Iris pigment epithelial cell (primary cell): ENCODE results near the gene GNPTAB.

ENCODE experiments used
- DNase-seq: peaks from one replicate; pipeline ENCODE4 v3.0.0-alpha.2; 2011; ENCODE audit warnings: low read depth

The GNPTAB gene

DNA sequence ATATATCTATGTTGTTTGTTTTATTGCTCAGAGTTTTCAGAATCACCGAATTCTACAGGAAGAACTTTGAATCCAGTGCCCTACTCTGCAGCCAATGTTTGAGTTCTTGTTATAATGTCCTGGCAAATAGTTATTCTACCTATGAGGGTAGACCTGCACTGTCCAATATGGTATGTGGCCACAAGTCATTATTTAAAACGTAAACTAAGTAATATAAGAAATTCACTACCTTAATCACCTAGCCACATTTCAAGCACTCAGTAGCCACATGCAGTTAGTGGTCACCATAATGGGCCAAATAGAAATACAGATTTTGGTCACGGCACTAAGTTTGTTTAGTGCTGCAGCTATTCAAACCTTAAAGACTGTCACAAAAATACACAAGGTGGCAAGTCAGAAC, 26.4 kb downstream of the GNPTAB start:
- no peak for DNase-seq

DNA sequence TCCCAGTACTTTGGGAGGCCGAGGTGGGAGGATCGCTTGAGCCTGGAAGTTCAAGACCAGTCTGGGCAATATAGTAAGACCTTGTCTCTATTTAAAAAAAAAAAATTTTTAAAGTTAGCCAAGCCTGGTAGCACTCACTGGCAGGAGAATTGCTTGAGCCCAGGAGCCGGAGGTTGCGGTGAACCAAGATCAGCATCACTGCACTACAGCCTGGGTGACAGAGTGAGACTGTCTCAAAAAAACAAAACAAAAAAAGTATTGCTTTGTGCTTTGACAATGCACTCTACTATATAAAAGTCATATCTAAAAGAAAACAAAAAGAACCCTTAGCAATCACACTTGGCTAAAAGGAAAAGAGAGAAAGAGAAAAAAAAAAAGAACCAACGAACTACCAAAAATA, 26.8 kb downstream of the GNPTAB start:
- DNase-seq = no peak

DNA sequence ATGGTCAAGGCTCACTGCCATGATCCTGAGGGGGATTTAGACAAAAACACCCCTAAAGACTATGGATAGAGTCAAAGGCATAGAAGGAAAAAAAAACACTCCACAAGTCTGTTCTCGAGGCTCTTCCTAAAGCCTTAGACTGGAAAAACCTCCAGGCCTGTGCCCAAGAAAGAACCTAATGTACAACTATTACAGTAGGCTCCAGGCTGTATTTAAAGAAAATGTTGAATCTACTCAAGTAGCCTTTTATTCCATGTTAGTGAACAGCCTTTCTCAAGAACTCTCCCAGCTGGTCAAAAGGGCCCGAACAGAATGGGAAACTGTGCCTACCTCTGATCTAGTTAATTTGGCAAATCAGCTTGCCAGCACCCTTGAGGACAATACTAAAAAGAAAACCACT, 28.3 kb downstream of the GNPTAB start:
- DNase-seq = no peak

DNA sequence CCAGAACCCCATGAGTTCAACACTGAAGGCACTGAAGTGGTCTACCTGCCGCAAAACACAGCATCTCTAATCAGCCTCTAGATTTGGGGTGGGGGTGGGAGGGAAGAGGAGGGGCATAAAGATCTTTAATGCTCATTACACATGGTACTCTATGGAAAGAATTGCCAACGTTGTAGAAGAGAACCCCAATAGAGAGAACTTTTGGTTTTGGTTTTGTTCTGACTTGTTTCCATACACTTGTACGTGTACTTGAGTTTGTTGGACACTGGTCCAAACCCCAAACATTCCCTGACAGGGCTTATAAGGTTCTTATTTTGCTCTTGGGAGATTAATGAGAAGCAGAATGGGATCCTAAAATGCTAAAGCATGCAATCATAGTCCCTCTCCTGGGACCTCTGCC, 31.0 kb downstream of the GNPTAB start:
- DNase-seq = no peak

DNA sequence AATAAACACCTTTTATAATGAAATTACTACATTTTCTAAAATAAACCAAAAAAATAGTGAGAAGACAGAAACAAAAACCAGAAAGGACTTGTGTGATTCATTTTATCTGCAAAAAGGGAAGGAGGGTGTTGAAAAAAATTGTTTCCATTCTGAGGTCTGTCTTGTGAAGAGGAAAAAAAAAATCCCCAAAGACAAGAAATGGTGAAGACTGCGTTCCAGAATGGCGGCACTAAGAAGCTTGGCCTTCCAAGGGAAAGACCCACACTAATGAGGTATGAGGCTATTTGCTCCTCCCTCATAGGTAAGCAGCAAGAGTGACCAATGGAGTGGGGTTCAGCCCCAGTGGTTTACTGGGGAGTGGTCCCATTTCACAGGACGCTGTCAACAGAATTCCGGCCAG, 35.0 kb downstream of the GNPTAB start:
- DNase-seq = no peak

DNA sequence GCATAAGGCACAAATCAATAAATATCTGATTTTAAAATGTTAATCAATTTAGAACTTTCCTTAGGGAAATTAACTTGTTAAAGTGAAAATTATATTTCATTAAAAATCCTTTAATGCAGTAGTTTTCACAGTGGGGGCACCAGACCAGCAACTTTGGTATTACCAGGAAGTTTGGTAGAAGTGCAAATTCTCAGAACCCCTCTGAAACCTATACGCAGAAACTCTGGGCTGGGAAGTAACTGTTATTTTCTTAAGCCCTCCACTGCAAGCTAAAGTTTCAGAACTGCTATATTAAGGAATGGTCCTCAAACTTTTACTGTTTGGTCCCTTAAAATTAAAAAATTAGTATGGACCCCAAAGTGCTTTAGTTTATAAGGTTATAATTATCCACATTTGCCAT, 35.7 kb downstream of the GNPTAB start:
- DNase-seq = no peak

DNA sequence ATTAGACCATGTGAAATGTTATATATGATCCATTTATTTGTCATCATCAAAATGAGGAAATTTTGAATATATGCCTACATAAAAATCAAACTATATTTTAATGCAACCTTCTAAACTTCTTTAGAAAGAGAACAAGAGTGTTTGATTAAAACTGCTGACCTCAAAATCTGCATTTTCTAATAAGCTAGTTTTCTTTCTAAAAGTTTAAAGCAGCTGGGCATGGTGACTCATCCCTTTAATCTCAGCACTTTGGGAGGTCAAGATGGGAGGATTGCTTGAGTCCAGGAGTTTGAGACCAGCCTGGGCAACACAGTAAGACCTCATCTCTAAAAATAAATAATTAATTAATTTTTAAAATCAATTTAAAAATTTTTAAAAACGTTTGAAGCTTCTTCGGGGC, 36.2 kb downstream of the GNPTAB start:
- DNase-seq = peak; percentile 15

DNA sequence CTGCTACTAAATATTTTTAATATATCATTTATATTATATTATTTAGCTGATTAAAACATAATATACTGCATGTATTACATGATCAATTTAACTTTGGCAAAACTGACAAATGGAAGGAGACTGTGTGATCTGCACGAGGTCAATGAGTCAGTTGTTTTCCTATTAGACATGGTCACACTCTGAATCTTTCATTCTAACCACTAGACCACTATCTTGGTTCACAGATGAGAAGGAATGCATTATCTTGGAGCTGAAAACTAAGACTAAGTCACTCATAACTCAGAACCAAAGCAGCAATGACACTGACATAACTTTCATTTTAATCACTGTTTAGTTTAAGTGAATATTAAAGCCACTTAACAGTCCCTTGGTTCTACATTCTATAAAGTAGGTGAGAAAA, 37.4 kb downstream of the GNPTAB start:
- DNase-seq = peak; percentile 92

DNA sequence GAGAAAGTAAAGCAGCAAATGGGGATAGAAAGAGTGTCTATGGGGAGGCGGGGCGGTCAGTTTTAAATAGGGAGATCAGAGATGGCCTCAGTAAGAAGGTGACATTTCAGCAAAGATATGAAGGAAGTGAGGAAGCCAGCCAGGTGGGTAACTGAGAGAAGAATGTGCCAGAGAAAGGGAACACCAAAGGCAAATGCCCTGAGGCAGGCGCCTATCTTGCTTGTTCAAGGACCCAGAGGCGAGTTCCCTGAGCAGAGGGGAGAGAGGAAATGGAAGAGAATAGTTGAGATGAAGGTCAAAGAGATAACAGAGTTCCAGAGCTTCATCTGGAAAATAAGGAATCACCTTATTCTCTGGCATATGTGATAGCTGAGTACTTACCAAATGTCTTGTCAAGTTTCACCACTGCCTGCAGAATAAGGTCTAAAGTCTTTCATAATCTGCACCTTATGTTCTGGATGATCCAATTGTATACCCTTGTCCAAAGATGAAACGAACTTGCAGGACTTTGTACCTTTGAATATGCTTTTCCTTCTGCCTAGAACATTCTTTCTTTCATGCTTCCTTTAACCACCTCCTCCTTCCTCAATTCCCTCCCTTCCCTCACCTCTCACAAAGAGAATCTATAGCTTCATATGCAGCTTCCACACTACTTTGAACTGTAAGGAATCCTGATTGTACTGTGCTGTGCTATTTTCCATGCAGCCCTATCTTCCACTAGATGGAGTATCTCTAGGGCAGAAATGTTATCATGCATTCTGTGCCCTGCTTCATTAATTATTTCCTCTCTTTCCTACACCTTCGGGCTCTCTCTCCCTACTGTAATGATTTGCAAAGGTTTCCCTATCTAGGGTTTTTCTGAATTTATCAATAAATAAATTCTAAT, 38.5 kb downstream of the GNPTAB start:
- DNase-seq = peak; percentile 18

DNA sequence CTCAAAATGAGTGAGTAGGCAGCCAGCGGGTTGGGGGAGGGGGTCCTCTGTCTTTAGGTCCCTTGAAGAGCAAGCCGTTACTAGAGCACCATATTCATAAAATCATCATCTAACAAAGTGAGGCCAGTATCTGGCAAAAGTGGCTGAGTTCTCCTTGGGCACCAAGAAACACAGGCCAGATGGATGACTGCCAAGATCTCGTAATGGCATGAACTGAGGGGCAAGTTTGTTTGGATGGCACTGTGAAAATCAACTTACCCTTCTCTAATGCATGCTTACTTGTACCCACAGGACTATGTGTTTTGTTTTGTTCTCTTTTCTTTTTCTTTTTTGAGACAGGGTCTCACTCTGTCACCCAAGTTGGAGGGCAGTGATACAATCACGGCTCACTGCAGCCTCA, 41.6 kb downstream of the GNPTAB start:
- DNase-seq = no peak

DNA sequence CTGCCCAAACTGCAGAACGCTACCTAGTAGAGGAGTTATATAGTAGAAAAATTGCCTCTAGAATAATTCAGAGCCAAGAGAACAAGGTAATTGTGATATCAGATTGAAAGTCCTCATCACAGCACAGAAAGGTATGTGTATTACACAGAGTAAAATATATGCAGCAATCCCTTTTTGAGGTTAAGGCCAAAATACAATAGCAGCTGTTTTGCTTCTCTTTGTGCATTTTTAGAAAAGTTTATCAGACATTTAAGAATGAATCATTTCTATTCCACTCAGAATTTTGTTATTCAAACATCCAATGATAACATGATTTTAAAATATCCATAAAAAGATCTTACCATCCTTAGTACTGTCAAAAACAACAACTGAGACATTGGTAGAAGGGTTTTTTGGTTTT, 45.1 kb downstream of the GNPTAB start:
- DNase-seq = no peak

DNA sequence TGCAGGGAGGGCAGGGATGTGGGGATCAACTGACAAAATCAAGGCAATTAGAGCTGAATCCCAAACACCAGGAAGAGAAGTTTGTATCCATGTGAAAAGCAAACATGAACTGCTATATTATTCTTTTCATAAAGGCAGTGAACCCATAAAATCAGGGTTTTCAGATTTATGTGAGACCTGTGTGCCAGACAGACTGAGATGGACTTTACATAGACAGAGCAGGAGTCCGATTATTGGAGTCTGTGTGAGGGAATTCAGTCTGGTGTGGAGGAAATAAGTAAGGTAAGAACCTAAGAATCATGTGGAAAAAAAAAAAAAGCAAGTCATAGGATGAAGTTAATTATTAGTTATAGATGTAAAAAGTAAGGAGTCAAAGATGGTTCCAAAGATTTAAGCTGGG, 46.4 kb downstream of the GNPTAB start:
- DNase-seq = no peak

DNA sequence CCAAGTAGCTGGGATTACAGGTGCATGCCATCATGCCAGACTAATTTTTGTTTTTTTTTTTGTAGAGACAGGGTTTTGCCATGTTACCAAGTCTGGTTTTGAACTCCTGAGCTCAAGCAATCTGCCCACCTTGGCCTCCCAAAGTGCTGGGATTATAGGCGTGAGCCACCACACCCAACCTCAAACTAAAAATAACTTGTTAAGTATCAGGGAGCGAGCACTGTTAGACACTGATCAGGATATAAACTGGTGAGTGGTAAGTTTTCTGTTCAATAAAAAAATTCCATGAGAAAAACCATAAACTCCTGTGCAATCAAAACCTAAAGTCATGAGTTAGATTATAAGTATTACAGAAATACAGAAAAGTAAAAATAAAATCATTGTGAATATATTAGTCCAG, 46.9 kb downstream of the GNPTAB start:
- no peak for DNase-seq

DNA sequence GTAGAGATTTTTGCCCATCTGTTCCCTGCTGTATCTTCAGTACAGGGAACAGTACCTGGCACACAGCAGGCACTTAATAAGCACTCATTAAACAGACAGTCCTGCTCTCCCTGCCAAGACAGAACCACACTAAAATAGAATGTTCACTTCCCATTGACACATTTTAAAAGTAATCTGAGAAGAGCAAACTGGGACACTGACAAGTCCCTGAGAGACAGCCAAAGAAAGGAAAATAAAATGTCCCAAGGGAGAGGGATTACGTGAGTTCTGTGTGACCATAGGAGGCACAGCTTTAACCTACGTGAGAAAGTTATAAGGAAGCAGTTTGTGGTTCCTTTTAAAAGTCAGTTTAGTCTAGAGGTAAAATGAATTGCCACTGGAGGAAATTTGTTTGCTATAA, 47.6 kb downstream of the GNPTAB start:
- DNase-seq = no peak

DNA sequence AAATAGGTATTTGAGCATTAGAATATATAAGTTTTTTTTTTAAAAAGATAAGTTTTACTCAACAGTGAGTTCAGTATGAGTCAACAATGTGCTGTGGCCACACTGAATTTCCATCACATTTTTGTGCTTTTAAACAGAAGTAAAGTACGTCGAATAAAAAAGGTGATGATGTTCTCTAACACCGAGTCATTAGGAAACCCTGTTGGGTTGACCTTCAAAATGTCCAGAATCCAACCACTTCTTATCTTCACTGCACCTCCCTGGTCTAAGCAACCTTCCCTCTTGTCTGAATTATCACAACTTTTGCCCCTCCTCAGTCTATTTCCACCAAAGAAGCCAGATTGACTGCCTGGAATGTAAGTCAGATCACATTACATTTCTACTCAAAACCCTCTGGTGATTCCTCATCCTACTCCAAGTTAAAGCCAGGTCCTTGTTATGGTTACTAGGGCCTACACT, 48.5 kb downstream of the GNPTAB start:
- DNase-seq = peak; percentile 79

DNA sequence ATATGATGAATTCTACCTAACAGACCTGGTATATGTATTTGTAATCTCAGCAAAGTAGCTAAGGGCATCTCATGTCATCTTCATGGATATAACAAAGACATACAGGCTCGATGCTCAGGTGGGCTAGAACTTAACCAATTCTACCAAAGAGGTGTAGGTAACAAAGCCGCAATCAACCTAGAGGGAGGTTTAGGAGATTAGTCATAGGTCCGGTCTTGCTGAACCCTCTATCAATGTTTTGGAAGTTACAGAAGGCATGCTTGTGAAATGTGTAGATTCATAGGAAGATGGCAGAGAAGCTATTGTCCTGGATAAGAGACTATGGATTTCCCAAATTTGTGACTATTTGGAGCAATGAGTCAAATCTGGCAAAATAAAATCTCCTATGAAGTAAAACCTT, 48.9 kb downstream of the GNPTAB start:
- peak; percentile 20 for DNase-seq

DNA sequence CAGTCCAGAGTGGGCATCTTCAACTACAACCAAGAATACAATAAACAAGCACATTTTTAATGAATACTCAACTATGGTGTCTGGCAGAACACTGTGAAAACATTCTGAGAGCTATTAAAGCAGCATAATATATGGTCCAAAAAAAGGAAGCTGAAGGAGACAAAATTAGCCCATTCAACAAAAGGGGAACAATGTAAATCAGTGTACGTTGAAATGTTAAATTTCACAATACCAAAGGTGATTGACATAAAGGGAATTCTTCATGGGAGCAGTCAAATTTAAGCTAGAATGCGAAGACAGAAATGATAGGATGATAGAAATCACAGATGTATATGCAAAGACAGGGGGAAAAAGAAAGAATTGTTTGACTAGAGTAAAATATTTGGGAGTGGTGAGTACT, 50.2 kb downstream of the GNPTAB start:
- no peak for DNase-seq

DNA sequence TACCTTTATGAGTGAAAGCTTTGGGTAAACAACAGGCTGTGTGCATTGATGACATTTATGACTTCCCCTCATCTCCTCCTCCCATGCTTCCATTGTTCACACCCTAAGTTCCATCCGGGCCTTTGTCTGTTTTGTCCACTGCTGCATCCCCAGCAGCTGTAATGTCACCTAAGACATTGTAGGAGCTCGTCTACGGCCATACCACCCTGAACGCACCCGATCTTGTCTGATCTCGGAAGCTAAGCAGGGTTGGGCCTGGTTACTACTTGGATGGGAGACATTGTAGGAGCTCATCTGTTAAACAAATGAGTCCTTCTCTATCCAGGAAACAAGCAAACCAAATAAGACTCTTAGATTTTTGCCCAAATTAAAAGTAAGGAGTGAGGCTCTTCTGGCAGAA, 51.1 kb downstream of the GNPTAB start:
- DNase-seq = no peak

DNA sequence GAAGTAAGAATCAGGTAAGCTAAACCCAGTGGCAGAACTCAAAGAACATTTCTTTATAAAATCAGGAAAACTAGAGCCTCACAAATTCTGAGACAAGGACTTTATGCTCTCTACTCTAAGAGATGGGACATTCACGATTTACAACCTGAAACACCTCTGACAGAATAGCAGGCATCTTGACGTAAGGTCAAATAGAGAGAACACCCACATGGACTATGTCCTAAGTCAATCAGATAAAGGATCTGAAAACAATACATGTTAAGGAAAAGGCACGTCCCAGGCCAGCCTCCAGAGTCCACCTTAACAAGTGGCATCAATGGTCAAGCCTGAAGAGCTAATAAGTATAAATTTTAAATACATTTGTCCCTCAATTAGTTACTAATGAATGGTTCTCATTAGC, 51.6 kb downstream of the GNPTAB start:
- DNase-seq = no peak

DNA sequence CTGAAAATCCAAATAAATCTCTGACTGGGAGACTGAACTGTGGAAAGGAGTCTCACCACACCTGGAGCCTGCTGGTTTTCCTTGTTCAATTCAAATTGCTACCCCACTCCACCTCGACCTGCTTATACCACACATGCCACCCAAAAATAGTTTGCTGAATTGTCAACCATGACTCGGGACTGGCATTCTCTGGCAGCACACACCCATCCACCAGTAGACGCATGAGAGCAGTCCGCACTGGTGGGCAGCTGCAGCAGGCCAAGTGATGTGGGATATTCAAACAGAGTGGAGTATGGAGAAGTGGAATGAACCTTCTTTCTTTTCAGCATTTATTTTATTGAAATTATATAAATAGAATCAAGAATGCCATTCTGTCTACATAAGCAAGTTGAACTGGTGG, 52.8 kb downstream of the GNPTAB start:
- no peak for DNase-seq

DNA sequence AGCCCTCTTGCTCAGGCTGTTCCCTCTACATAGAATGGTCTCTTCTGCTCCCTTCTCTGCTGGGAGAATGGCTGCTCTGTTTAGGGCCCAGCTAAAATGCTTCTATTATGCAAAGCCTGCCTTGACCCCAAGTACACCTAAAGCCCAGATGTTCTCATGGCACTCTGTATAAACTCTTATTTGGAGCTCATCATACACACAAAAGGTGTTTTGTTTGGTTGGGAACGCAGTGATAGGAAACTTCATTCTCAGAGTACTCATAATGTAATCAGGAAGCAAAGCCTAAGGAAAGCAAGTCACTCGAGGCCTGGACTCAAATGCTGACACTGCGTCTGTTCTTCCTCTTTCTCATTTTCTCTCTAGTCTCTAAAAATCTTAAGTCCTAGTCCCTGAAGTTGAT, 53.3 kb downstream of the GNPTAB start:
- DNase-seq = no peak

DNA sequence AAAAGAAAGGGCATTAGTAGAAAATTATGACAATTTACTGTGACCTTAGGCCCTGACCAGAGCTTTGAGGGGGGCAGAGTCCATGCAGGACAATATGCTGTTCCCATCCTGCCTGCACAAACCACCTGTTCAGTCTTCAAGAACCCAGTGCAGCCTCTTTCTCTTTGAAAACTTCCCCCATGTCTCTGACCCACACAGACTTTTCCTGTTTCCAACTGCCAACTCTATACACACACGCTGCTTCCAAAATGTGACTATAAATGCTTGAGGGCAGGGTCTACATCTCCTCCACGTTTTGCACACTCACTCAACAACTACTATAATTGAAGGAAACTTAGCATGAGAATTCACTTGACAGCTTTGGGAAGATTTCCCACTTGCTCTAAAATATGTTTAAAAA, 54.9 kb downstream of the GNPTAB start:
- no peak for DNase-seq

DNA sequence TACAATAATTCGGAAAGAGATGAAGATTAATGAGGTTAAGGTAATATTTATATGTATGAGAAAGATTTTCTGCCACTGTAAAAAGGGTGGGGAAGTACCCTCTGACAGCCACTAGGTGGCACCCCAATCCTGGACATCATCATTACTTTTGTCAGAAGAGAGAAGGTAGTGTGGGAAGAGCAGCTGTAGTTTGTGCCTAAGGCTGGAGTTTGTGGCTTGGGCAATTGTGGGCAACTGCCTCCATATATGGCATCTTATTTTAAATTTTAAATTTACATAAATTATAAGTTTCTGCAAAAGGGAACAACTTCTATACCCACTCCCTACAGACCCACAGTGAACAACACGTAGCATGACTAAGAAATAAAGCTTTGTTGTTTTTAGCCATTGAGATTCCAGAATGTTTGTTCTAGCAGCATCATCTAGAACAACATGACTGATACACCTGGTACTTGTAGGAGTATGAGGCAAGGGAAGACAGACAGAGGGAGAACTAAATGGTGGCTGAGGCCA, 57.1 kb downstream of the GNPTAB start:
- peak; percentile 69 for DNase-seq
